IMR-90 (cell line): ENCODE measurements around the gene ZCCHC14. TPM values are rescaled to one million over a fixed set of nuclear protein-coding genes. Genes with fewer than 3 reads are reported as not detected.

Experiments used
- ATAC-seq: fragments of 200-7000 bp; cut with Tn5 transposase; 2 replicates; pipeline ENCODE4 v1.9.1; 2020; ENCODE audit warnings: low read depth, mild to moderate bottlenecking, moderate library complexity
- BruUV-seq: library from RNA; stranded (reverse); fragments of 400-500 nt; replicated peaks from 2 replicates; lab custom pipeline; 2021; lab: Mats Ljungman, UMichigan
- CTCF ChIA-PET: fragments of 300-600 bp; formaldehyde crosslinking; extraction: SDS; loops from one replicate; lab custom pipeline; 2021; ENCODE audit warnings: antibody characterized with exemption; lab: Yijun Ruan, JAX
- POLR2A ChIA-PET: fragments of 300-600 bp; sonication (Branson Sonifier 250); formaldehyde crosslinking; loops from one replicate; lab custom pipeline; 2022; ENCODE audit warnings: antibody characterized with exemption; ENCODE audit not compliant: unreplicated experiment; lab: Charles Lee
- DNase-seq: peaks from one replicate; pipeline ENCODE4 v3.0.0; 2013
- H2AFZ ChIP-seq: replicated peaks from 2 replicates; pipeline ENCODE3; 2013; ENCODE audit warnings: low read length, mild to moderate bottlenecking; ENCODE audit not compliant: poor library complexity
- H2AK5ac ChIP-seq: 2 replicates; pipeline ENCODE4 v1.6.1; 2013; ENCODE audit warnings: low read depth, low read length, inconsistent platforms
- H2AK9ac ChIP-seq: replicated peaks from 2 replicates; pipeline ENCODE3; 2013; ENCODE audit warnings: mild to moderate bottlenecking, low read depth, low read length, moderate library complexity; ENCODE audit not compliant: poor library complexity
- H2BK120ac ChIP-seq: 2 replicates; pipeline ENCODE4 v1.6.1; 2013; ENCODE audit warnings: low read depth, low read length, inconsistent platforms
- H2BK15ac ChIP-seq: 3 replicates; pipeline ENCODE4 v1.6.1; 2013; ENCODE audit warnings: low read depth, low read length, inconsistent platforms
- H2BK20ac ChIP-seq: 2 replicates; pipeline ENCODE4 v1.6.1; 2013; ENCODE audit warnings: low read depth, mild to moderate bottlenecking, inconsistent platforms, low read length, moderate library complexity
- H2BK5ac ChIP-seq: 2 replicates; pipeline ENCODE4 v1.6.1; 2013; ENCODE audit warnings: mild to moderate bottlenecking, low read depth, low read length, inconsistent platforms; ENCODE audit not compliant: poor library complexity, severe bottlenecking
- H3K14ac ChIP-seq: replicated peaks from 2 replicates; pipeline ENCODE4 v1.6.1; 2013; ENCODE audit warnings: low read depth, low read length, inconsistent platforms
- H3K18ac ChIP-seq: 2 replicates; pipeline ENCODE4 v1.6.1; 2013; ENCODE audit warnings: low read depth, low read length, control low read depth
- H3K23ac ChIP-seq: 2 replicates; pipeline ENCODE4 v1.6.1; 2013; ENCODE audit warnings: low read depth, low read length, inconsistent platforms
- H3K27ac ChIP-seq: 2 replicates; pipeline ENCODE4 v1.5.1; 2013; ENCODE audit warnings: mild to moderate bottlenecking, control low read depth, low read length; ENCODE audit not compliant: insufficient read depth
- H3K27me3 ChIP-seq: 2 replicates; pipeline ENCODE4 v1.6.1; 2013; ENCODE audit warnings: low read length; ENCODE audit not compliant: control insufficient read depth, insufficient read depth
- H3K36me3 ChIP-seq: 2 replicates; pipeline ENCODE4 v1.6.1; 2013; ENCODE audit warnings: low read length, mixed read lengths; ENCODE audit not compliant: control insufficient read depth, insufficient read depth
- H3K4ac ChIP-seq: 2 replicates; pipeline ENCODE4 v1.6.1; 2013; ENCODE audit warnings: low read depth, low read length, inconsistent platforms
- H3K4me1 ChIP-seq: 2 replicates; pipeline ENCODE4 v1.6.1; 2013; ENCODE audit warnings: low read length, mixed read lengths; ENCODE audit not compliant: control insufficient read depth, insufficient read depth
- H3K4me2 ChIP-seq: 2 replicates; pipeline ENCODE4 v1.6.1; 2013; ENCODE audit warnings: low read depth, mild to moderate bottlenecking, control low read depth, low read length, moderate library complexity
- H3K4me3 ChIP-seq: 2 replicates; pipeline ENCODE4 v1.5.1; 2013; ENCODE audit warnings: low read depth, mild to moderate bottlenecking, control low read depth, low read length, moderate library complexity; ENCODE audit not compliant: insufficient read depth
- H3K56ac ChIP-seq: 2 replicates; pipeline ENCODE4 v1.6.1; 2013; ENCODE audit warnings: low read length, inconsistent platforms; ENCODE audit not compliant: insufficient read depth; ENCODE audit errors: extremely low read depth
- H3K79me1 ChIP-seq, 2 experiments: 2 replicates each; pipeline ENCODE4 v1.6.1; 2013; ENCODE audit warnings: low read length in 2 of 2, inconsistent platforms in 1 of 2, low read depth in 1 of 2
- H3K9ac ChIP-seq: 2 replicates; pipeline ENCODE4 v1.6.1; 2013; ENCODE audit warnings: low read depth, low read length, control low read depth
- H3K9me1 ChIP-seq: 2 replicates; pipeline ENCODE4 v1.6.1; 2013; ENCODE audit warnings: low read length, inconsistent platforms; ENCODE audit not compliant: insufficient read depth
- H3K9me3 ChIP-seq: 2 replicates; pipeline ENCODE4 v1.6.1; 2013; ENCODE audit warnings: low read length; ENCODE audit not compliant: control insufficient read depth, insufficient read depth
- H4K20me1 ChIP-seq: 2 replicates; pipeline ENCODE4 v1.6.1; 2013; ENCODE audit warnings: low read length, inconsistent platforms; ENCODE audit not compliant: insufficient read depth
- H4K5ac ChIP-seq: 2 replicates; pipeline ENCODE4 v1.6.1; 2013; ENCODE audit warnings: mild to moderate bottlenecking, low read depth, low read length, control low read depth
- H4K8ac ChIP-seq, 2 experiments: 2 replicates each; pipeline ENCODE4 v1.6.1; 2013; ENCODE audit warnings: low read depth in 2 of 2, low read length in 2 of 2, control low read depth in 1 of 2, inconsistent platforms in 1 of 2
- H4K91ac ChIP-seq: 2 replicates; pipeline ENCODE4 v1.6.1; 2013; ENCODE audit warnings: low read depth, low read length, inconsistent platforms; ENCODE audit not compliant: insufficient read depth
- BHLHE40 ChIP-seq: fragments of 150-350 bp; IDR thresholded peaks from 2 replicates; pipeline ENCODE4 v1.6.1; 2016; ENCODE audit warnings: mild to moderate bottlenecking, low read depth, low read length
- CTCF ChIP-seq: conservative IDR thresholded peaks from 2 replicates; pipeline ENCODE4 v1.5.1; 2012; ENCODE audit warnings: mild to moderate bottlenecking, low read depth, low read length, improper control_type of control experiment
- MAZ ChIP-seq: IDR thresholded peaks from 2 replicates; pipeline ENCODE4 v1.6.1; 2012; ENCODE audit warnings: low read depth, mild to moderate bottlenecking, low read length, improper control_type of control experiment, moderate library complexity, borderline replicate concordance
- MXI1 ChIP-seq: IDR thresholded peaks from 2 replicates; pipeline ENCODE4 v1.6.1; 2012; ENCODE audit warnings: low read depth, mild to moderate bottlenecking, low read length, moderate library complexity, borderline replicate concordance
- NFE2L2 ChIP-seq: fragments of 150-350 bp; IDR thresholded peaks from 2 replicates; pipeline ENCODE4 v1.6.1; 2016; ENCODE audit warnings: low read depth, mild to moderate bottlenecking, low read length
- RAD21 ChIP-seq: IDR thresholded peaks from 2 replicates; pipeline ENCODE4 v1.6.1; 2012; ENCODE audit warnings: low read length, improper control_type of control experiment
- RFX5 ChIP-seq: IDR thresholded peaks from 2 replicates; pipeline ENCODE4 v1.8.0; 2012; ENCODE audit warnings: low read depth, mild to moderate bottlenecking, low read length, moderate library complexity
- WGBS, 2 experiments: methylation state at CpG; one replicate each; pipeline versions ENCODE4 v1.1.5 to v1.1.7; 2013; ENCODE audit warnings: missing lambda C conversion rate in 2 of 2; ENCODE audit not compliant: insufficient read length in 1 of 2; ENCODE audit errors: extremely low coverage in 2 of 2; 5-methylcytosine and 5-hydroxymethylcytosine counted together
- dilution Hi-C: fragments of 300-500 bp; cut with HindIII; formaldehyde crosslinking; loops from one replicate; pipeline ENCODE4 v1.14.3; 2018; ENCODE audit warnings: low sequenced_read_pairs; ENCODE audit not compliant: unreplicated experiment
- in situ Hi-C: fragments of 300-500 bp; cut with MboI; formaldehyde crosslinking; loops from 3 replicates; pipeline ENCODE4 v1.14.3; 2019; ENCODE audit warnings: low sequenced_read_pairs, inconsistent platforms, mixed read lengths
- intact Hi-C: fragments of 100-400 bp; cut with micrococcal nuclease; formaldehyde crosslinking; loops from 2 replicates; pipeline ENCODE4 v1.10.0; 2022
- polyA plus RNA-seq, 3 experiments: library from polyadenylated mRNA; depleted of rRNA; stranded (reverse); fragments of >200 nt; gene quantifications; 2 replicates each; pipeline ENCODE4 v1.2.3, GENCODE V29; 2012; ENCODE audit warnings: low replicate concordance in 1 of 3
- total RNA-seq: library from RNA; depleted of rRNA; stranded (reverse); fragments of >200 nt; gene quantifications from 2 replicates; pipeline ENCODE4 v1.2.3, GENCODE V29; 2012

Gene ZCCHC14
- total and polyA plus RNA-seq, 2 of the 4 experiments (the other 2 are of a cell fraction), result 2.5 to 5.3 TPM

GRCh38 chr16:87531418-87531817, 38.6 kb upstream of the ZCCHC14 start:
- no peak overlapping the region for H2BK20ac ChIP-seq
- no peak overlapping the region for H3K4me2 ChIP-seq
- no peak overlapping the region for H2AK5ac ChIP-seq
- peaks cover 27% of the 10 kb centered on the region for H3K9me3 ChIP-seq
- H2BK15ac ChIP-seq, result no peak overlapping the region
- peaks cover 5% of the 10 kb centered on the region; the same call in 1 of the 2 replicates for H3K27me3 ChIP-seq
- H3K27ac ChIP-seq, result no peak overlapping the region
- intact Hi-C loops (no loop called here), dilution Hi-C loops (no loop called here), in situ Hi-C loops (no loop called here)
- no peak overlapping the region for H3K18ac ChIP-seq
- TF ChIP-seq CTCF (no peak), NFE2L2 (no peak), RFX5 (no peak), BHLHE40 (no peak), MAZ (no peak), MXI1 (no peak), RAD21 (no peak)
- H3K4ac ChIP-seq, result no peak overlapping the region
- no TSS peak for BruUV-seq
- no CpG with 5 or more reads among the region's 3 CpGs for WGBS, 2 experiments
- H3K56ac ChIP-seq, result no peak overlapping the region
- H2AK9ac ChIP-seq, result no peak overlapping the region
- H3K9me1 ChIP-seq, result no peaks in the 10 kb centered on the region
- no peak overlapping the region for H3K9ac ChIP-seq
- H4K20me1 ChIP-seq, result no peaks in the 10 kb centered on the region; the same call in 1 of the 2 replicates
- H3K79me1 ChIP-seq, result no peaks in the 10 kb centered on the region
- no peak overlapping the region for H2AFZ ChIP-seq
- H3K4me1 ChIP-seq, result no peaks in the 10 kb centered on the region
- H3K23ac ChIP-seq, result no peak overlapping the region
- no peak overlapping the region for H2BK5ac ChIP-seq
- CTCF ChIA-PET, result no interaction called here
- no peak overlapping the region for H3K4me3 ChIP-seq
- H4K5ac ChIP-seq, result no peak overlapping the region
- no peak overlapping the region for H4K8ac ChIP-seq
- no peak overlapping the region for H4K91ac ChIP-seq
- H2BK120ac ChIP-seq, result no peak overlapping the region
- no peaks in the 10 kb centered on the region for H3K36me3 ChIP-seq
- ATAC-seq (no peak), DNase-seq (no peak)
- no peak overlapping the region for H3K14ac ChIP-seq
- POLR2A ChIA-PET, result no interaction called here
